Activated T-cell treated with anti-CD3 and anti-CD28 coated beads, Interleukin-2, amount 50 U/mL, for 4 hours (primary cell): Measurements from ENCODE around the gene METTL23. TPM values are rescaled to one million over a fixed set of nuclear protein-coding genes. Genes with fewer than 3 reads are reported as not detected.

Experiments used
- ATAC-seq, 2 donors: fragments of 200-7000 bp; cut with Tn5 transposase; one replicate each; pipeline ENCODE4 v1.10.0; 2021
- DNase-seq: peaks from one replicate; pipeline ENCODE4 v3.0.0-alpha.2; 2020
- H3K27me3 Mint-ChIP-seq: one replicate; pipeline ENCODE4 v1.8.0; 2021; ENCODE audit warnings: low read depth, mixed read lengths
- H3K36me3 Mint-ChIP-seq: one replicate; pipeline ENCODE4 v1.8.0; 2022; ENCODE audit warnings: mixed read lengths; ENCODE audit not compliant: insufficient read depth
- H3K4me1 Mint-ChIP-seq: one replicate; pipeline ENCODE4 v1.8.0; 2021; ENCODE audit warnings: low read depth, mixed read lengths
- H3K4me3 Mint-ChIP-seq: one replicate; pipeline ENCODE4 v1.8.0; 2021; ENCODE audit warnings: mild to moderate bottlenecking, moderate library complexity, mixed read lengths
- H3K9me3 Mint-ChIP-seq: one replicate; pipeline ENCODE4 v1.8.0; 2021; ENCODE audit warnings: mixed read lengths
- total RNA-seq, 3 donors: library from RNA; stranded (reverse); gene quantifications; one replicate each; pipeline ENCODE4 v1.2.1, GENCODE V29; 2021

Gene METTL23
- total RNA-seq, 3 donors from 2014 or later: 31.4 to 34.4 (median 31.5) TPM

DNA sequence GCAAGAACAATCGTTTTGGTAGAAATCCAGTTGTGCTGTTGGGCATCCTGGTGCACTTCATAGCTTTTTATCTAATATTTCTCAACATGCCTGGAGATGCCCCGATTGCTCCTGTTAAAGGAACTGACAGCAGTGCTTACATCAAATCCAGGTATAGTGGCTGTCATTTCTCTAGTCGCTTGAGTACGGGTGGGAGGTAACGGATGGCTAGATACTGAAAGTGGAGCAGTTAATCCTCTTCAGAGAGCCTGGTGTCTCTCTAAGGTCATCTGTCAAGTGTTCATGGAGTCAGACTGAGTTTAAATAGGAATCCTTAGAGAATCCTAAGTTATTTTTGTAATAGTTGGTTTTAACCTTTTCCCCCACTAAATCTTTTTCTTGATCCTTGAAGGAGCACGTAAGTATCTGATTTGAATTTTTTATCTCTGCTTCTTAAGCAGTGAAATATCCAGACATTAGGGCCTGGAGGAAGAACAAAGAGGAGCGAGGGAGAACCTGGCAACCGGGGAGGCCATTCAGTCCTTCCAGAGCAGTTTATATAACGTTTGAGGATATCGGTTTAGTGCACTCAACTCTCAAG is 48.5 kb downstream of the METTL23 start:
- no peaks in the 10 kb centered on the region for H3K9me3 Mint-ChIP-seq
- ATAC-seq (no peak), DNase-seq (no peak)
- peaks cover 24% of the 10 kb centered on the region for H3K4me1 Mint-ChIP-seq
- no peaks in the 10 kb centered on the region for H3K27me3 Mint-ChIP-seq
- peaks cover 26% of the 10 kb centered on the region for H3K36me3 Mint-ChIP-seq
- no peak overlapping the region for H3K4me3 Mint-ChIP-seq

DNA sequence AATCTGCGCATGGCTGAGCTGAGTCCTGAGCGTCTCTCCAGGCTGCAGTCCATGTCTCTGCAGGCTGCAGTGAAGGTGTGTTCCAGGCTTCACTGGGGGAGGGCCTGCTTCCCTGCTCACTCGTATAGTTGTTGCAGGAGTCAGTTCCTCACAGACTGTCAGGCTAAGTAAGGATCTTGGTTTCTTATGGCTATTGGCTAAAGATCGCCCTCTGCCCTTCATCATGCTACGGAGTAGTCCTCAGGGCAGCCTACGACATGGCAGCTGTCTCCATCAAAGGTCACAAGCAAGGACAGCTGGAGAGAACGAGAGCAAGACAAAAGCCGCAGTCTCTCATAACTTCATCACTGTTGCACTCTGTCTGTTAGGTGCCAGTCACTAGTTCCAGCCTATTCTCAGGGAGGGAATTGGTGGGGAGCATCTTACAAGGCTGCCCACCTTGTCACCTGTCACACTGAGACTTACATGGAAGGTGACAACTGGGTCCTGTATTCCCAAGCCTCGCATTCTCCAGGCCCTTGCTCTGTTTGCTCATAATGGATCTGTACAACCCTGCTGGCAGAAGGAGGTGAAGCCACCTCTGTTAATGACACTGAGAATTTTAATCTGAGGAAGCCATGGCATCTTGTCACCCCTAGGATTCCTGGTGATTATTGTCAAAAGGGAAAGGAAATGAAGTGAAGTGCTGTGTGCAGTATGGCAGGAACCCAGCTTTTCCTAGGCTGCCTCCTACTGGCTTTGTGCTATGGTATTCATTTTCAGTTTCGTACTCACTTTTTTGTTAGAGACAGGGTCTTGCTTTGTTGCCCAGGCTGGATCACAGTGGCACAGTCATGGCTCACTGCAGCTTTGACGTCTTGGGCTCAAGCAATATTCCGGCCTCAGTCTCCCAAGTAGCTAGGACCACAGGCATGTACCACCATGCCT is 54.7 kb downstream of the METTL23 start:
- Mint-ChIP-seq H3K9me3 (no peaks in the 10 kb centered on the region), H3K4me3 (no peak overlapping the region), H3K36me3 (peaks cover 14% of the 10 kb centered on the region), H3K4me1 (no peaks in the 10 kb centered on the region), H3K27me3 (no peaks in the 10 kb centered on the region)
- DNase-seq: no peak
- ATAC-seq: no peak

DNA sequence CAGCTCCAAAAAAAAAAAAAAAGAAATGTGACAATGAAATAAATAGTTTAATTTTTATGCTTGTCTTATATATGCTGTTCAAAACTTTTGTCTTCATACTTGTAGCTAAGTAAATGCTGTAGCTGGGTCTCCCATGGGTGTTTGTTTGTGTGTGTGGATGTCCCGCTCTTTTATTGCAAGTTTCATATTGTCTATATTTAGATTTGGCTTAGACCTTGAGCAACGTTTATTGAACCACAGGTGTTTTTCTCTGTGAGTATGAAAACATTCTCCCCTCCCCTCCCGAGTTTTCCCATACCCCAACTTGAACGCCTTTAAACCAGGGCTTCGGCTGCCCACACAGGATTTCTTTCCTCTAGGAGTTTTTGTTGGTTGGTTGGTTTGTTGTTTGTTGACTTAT is 56.5 kb downstream of the METTL23 start:
- H3K9me3 Mint-ChIP-seq: no peaks in the 10 kb centered on the region
- peaks cover 10% of the 10 kb centered on the region for H3K36me3 Mint-ChIP-seq
- ATAC-seq (no peak), DNase-seq (no peak)
- H3K27me3 Mint-ChIP-seq: no peaks in the 10 kb centered on the region
- no peak overlapping the region for H3K4me3 Mint-ChIP-seq
- H3K4me1 Mint-ChIP-seq: no peaks in the 10 kb centered on the region

Other genes starting within 250 kb of the METTL23 start
- gene RHBDF2, start 225.4 kb upstream of the METTL23 start, total RNA-seq: 10 to 100 TPM; 29.5 to 37.0 (median 34.3) TPM
- gene CYGB, start 189.1 kb upstream of the METTL23 start, total RNA-seq: not detected
- gene PRCD, start 186.8 kb upstream of the METTL23 start, total RNA-seq: not detected
- not detected for gene ST6GALNAC2, start 141.0 kb upstream of the METTL23 start, total RNA-seq
- gene ST6GALNAC1, start 83.1 kb upstream of the METTL23 start, total RNA-seq: 1 to 10 TPM in 1 of 3 donors, under 1 TPM in 2; 0.57 to 1.1 (median 0.63) TPM
- gene MXRA7, start 15.9 kb upstream of the METTL23 start, total RNA-seq: 1 to 10 TPM; 2.0 to 2.3 (median 2.0) TPM
- 10 to 100 TPM; 67.3 to 73.2 (median 68.7) TPM for gene JMJD6, start 233 bp upstream of the METTL23 start, total RNA-seq
- 100 to 1,000 TPM; 845 to 927 (median 920) TPM for gene SRSF2, start 10.5 kb downstream of the METTL23 start, total RNA-seq
- 10 to 100 TPM; 14.6 to 16.6 (median 15.1) TPM for gene MFSD11, start 11.3 kb downstream of the METTL23 start, total RNA-seq
- under 1 TPM; 0.18 to 0.41 (median 0.21) TPM for gene MGAT5B, start 141.6 kb downstream of the METTL23 start, total RNA-seq